HUES64 (cell line): ENCODE data around the gene AGPAT2.

Source experiments
- H3K27ac ChIP-seq: 2 replicates; pipeline ENCODE4 v1.7.0; 2013; ENCODE audit warnings: low read depth, low read length, inconsistent platforms
- H3K27me3 ChIP-seq: 2 replicates; pipeline ENCODE4 v1.6.1; 2013; ENCODE audit warnings: mild to moderate bottlenecking, low read length; ENCODE audit not compliant: insufficient read depth
- H3K36me3 ChIP-seq: 2 replicates; pipeline ENCODE4 v1.6.1; 2013; ENCODE audit warnings: mild to moderate bottlenecking, low read length; ENCODE audit not compliant: insufficient read depth
- H3K4me1 ChIP-seq: 2 replicates; pipeline ENCODE4 v1.6.1; 2013; ENCODE audit warnings: mild to moderate bottlenecking, low read length, moderate library complexity; ENCODE audit not compliant: insufficient read depth
- H3K4me3 ChIP-seq: 2 replicates; pipeline ENCODE4 v1.5.1; 2013; ENCODE audit warnings: mild to moderate bottlenecking, low read length, moderate library complexity
- H3K9ac ChIP-seq: 2 replicates; pipeline ENCODE4 v1.6.1; 2013; ENCODE audit warnings: mild to moderate bottlenecking, low read depth, low read length
- H3K9me3 ChIP-seq: 2 replicates; pipeline ENCODE4 v1.6.1; 2013; ENCODE audit warnings: low read depth, low read length; ENCODE audit not compliant: insufficient read depth
- WGBS: fragments of 150-250, 120-280 bp; methylation state at CpG from one replicate; pipeline ENCODE4 v1.1.7; 2013; ENCODE audit warnings: missing lambda C conversion rate; 5-methylcytosine and 5-hydroxymethylcytosine counted together

Gene AGPAT2

DNA sequence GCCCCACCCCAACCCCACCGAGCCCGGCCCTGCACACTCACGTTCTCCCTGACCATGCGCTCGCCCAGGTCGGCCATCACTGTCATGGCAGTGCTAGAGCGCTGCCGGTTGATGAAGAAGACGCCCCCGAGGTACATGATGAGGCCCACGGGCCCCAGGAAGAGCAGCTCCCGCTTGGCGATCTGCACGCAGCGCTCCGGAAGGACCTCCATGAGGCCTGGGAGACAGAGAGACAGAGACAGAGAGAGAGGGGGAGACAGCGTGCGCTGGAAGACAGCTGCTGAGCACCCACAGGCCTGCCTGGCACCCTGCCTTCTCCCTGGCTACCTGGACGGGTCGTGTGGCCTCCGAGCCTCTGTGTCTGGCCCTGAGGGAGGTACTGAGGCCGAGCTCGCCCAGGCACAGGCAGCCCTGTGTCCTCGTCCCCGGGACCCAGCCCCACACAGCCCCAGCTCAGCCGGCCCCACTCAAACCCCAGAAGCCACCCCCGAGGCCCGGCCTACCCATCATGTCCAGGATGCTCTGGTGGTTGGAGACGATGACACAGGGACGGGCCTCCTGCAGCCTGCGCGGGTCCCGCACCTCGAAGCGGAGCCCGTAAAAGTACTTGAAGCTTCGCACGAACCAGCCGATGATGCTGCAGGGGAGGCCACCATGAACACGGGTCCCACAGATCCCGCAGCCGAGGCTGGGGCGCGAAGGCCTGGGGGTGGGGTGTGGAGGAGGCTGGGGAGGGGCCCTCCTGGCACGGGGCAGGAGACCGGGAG, 10.2 kb downstream of the AGPAT2 start:
- 92% methylated on average over 45 of the region's 46 CpGs for WGBS
- H3K27me3 ChIP-seq, result no peaks in the 10 kb centered on the region

DNA sequence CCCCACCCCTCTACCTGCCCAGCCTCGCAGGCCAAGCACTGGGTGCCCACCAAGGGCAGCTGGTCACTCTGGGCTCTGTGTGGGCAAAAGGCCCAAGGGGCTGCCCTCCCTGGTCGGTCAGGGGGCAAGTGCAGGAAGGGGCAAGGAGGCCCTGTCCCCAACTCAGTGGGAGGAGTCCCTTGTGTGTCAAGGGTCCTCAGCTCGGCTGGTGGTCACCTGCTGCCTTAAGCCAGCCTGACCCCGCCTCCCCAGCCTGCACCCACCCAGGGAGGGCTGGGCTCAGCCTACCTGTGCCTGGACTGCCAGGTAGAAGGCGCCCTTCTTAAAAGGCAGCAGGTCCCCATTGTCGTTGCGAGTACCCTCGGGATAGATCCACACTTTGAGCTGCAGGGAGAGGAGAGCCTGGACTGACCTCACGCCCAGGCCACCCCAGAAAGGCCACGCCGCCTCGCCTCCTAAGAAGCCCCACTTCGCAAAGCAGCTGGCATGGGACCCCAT, 10.9 kb downstream of the AGPAT2 start:
- Histone ChIP-seq H3K36me3 (0 out of 2 replicates have a peak, but pooled peaks cover 3% of the 10 kb centered on the region), H3K27ac (no peak overlapping the region), H3K9ac (no peak overlapping the region), H3K9me3 (no peaks in the 10 kb centered on the region), H3K4me3 (no peak overlapping the region), H3K4me1 (no peaks in the 10 kb centered on the region), H3K27me3 (no peaks in the 10 kb centered on the region)
- WGBS, result 90% methylated on average over 13 of the region's 13 CpGs

More for the DNA sequence above, 10.2 kb downstream of the AGPAT2 start:
- Histone ChIP-seq H3K4me1 (no peaks in the 10 kb centered on the region), H3K9ac (no peak overlapping the region), H3K27ac (no peak overlapping the region), H3K4me3 (no peak overlapping the region), H3K9me3 (no peaks in the 10 kb centered on the region), H3K36me3 (0 out of 2 replicates have a peak, but pooled peaks cover 3% of the 10 kb centered on the region)

DNA sequence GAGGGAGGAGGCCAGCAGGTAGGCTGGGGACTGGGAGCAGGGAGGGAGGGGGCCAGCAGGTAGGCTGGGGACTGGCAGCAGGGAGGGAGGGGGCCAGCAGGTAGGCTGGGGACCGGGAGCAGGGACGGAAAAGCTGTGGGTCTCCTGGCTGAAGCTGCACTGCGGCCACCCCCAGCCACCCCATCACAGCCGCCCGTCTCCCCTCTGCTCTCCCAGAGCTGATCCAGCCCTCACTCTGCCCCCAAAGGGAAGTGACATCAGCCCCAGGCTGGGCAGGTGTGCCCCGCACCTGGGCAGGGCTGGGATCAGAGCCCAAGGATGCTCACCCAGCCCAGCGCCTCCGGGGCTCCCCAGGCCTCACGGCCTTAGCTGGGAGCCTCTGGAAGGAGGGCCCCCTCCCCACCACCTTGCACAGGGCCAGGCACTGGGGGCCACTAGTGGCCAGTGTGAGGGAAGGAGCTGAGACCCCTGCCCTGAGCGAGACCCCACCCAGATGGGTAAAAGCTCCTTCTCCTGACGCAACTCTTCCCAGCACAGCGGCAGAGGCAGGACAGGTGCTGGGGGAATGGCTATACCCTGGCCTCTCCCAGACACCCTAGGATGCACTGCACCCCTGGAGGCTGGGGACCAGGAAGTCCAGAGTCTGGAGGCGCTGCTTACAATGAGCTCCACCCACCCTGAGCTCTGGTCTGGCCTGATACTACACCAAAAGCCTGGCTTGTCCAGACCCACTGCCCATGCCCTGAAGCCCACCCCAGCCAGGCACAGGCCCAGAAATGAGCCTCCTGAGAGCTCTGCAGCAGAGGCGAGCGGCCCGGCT, 11.6 kb downstream of the AGPAT2 start:
- WGBS, result 88% methylated on average over 16 of the region's 16 CpGs
- Histone ChIP-seq H3K9ac (no peak overlapping the region), H3K36me3 (0 out of 2 replicates have a peak, but pooled peaks cover 3% of the 10 kb centered on the region)

DNA sequence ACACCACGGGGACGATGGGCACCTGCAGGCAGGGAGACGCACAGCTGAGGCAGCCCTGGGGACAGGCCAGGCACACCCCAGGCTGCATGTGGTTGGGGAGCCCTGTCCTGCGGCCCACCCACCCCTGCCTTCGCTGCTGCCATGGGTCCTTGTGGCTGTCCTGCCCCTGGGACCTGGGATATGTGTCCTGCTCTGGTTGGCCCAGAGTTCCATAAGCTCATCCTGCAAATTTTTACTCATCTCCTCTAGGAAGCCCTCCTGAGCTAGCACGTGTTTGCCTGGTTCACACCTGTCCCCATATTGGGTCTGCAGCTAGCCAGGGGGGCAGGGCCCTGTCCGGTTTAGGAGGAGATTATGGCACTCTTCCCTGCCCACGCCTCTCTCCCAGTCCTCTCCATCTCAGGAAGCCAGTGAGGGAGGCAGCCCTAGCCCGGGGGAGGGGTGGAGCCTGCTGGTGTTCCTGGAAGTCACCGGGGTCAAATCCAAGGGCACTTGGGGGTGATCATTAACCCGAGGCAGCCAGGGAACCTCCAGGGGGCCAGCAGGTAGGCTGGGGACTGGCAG, 12.4 kb downstream of the AGPAT2 start:
- no peak overlapping the region for H3K27ac ChIP-seq
- no peak overlapping the region for H3K9ac ChIP-seq
- 79% methylated on average over 10 of the region's 11 CpGs for WGBS
- H3K36me3 ChIP-seq, result 0 out of 2 replicates have a peak, but pooled peaks cover 3% of the 10 kb centered on the region
- H3K9me3 ChIP-seq, result no peaks in the 10 kb centered on the region
- no peaks in the 10 kb centered on the region for H3K4me1 ChIP-seq
- no peaks in the 10 kb centered on the region for H3K27me3 ChIP-seq
- no peak overlapping the region for H3K4me3 ChIP-seq

More for the DNA sequence above, 11.6 kb downstream of the AGPAT2 start:
- H3K4me3 ChIP-seq, result no peak overlapping the region
- no peaks in the 10 kb centered on the region for H3K9me3 ChIP-seq
- H3K4me1 ChIP-seq, result no peaks in the 10 kb centered on the region
- no peak overlapping the region for H3K27ac ChIP-seq
- no peaks in the 10 kb centered on the region for H3K27me3 ChIP-seq

DNA sequence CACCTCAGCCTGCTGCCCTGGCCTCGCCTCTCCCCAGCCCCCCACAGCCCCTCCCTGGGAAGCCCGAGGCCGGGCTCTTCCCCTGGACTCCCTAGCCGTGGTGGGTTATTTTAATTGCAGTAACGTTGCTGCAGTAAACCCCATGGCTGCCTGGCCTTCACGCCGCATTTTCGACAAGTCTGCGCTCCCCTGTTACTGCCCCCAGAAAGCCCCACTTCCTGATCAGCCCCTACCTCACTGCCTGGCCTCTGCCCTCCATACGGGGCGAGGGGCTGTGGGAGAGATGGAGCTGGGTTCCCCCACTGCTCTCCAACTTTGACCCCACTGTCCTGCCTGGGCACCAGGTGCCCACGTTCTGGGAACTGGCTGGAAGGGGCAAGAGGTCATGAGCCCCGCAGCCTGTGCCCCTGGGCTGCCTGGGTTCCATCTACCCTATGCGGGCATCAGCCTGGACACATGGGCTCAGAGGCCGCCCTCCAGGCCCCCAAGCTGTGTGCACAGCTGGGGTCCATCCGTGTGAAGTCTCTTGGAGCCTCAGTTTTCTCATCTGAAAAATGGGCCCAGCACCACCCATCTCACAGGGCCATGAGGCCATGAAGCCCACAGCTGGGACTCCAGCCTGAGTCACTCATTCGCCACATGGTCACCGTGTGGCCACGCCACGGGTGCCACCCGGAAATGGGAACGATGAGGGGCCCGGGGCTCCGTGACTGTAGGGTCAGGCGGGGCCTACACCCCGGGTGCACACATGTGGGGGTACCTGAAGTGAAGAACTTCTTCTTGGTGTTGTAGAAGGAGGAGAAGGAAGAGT, 13.1 kb downstream of the AGPAT2 start:
- Histone ChIP-seq H3K4me1 (no peaks in the 10 kb centered on the region), H3K36me3 (0 out of 2 replicates have a peak, but pooled peaks cover 3% of the 10 kb centered on the region)
- WGBS, result 89% methylated on average over 26 of the region's 26 CpGs

DNA sequence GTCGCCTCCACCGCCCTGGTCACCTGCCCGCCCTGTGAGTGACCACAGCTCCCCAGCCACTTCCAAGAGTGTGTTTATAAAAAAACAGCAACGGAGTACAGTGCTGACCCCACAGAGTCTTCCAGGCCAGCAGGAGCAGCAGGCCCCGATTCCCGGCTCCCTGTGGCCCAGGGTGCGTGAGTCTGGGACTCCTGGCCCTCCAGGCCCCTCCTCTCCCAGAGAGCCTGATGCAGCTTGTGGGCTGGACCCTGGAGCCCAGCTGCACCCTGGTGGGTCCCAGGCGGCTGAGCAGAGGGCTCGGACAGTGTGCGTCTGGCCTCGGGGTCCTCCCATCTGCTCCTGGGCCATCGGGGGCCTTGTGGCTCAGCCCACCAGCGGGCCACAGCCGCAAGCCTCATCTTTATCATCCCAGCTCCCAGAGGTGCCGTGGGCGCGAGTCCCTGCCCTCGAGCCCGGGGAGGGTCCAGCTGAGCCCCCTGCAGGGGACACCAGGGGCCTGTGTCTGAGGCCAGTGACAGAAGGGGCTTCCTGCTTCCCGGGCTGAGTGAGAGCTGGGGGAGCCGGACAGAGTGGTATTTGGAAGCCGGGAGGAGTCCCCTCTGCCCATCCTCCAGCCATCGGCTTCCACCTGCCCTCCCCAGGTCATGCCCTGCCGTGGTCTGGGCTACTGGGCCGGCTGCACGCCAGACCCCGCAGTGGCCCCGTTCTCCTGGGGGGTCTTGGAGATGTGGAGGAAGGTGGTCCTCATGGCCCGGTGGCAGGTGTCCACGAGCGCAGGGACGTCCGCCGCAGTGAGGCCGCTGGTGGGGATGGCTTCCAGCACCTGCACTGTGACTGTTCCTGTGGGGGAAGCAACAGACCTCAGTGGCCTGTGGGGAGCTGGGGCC, 13.9 kb downstream of the AGPAT2 start:
- Histone ChIP-seq H3K27ac (no peak overlapping the region), H3K36me3 (0 out of 2 replicates have a peak, but pooled peaks cover 3% of the 10 kb centered on the region)
- WGBS, result 94% methylated on average over 35 of the region's 35 CpGs

More for the DNA sequence above, 13.1 kb downstream of the AGPAT2 start:
- H3K9ac ChIP-seq, result no peak overlapping the region
- H3K27ac ChIP-seq, result no peak overlapping the region
- H3K9me3 ChIP-seq, result no peaks in the 10 kb centered on the region
- H3K27me3 ChIP-seq, result no peaks in the 10 kb centered on the region
- no peak overlapping the region for H3K4me3 ChIP-seq

DNA sequence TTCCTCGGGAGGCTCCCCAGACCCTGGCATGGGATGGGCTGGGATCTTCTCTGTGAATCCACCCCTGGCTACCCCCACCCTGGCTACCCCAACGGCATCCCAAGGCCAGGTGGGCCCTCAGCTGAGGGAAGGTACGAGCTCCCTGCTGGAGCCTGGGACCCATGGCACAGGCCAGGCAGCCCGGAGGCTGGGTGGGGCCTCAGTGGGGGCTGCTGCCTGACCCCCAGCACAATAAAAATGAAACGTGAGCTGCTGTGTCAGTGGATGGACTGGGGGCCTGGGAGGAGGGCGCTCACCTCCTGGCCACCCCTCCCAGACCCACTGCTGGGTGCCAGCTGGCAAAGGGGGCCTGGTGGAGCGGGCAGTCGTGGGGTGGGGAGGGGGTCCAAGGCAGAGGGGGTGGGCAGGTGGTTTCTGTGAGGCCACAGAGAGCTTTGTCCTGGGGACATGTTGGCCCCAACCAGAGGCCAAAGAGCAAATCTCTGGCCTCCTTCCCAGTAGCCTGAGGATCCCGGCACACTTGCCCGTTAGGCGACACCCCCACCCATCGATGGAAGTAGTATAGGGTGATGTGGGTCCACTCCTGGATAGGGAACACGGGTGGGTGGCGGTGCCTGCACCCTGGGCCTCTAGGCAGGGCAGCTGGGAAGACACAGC, 14.7 kb downstream of the AGPAT2 start:
- Histone ChIP-seq H3K4me1 (no peaks in the 10 kb centered on the region), H3K27me3 (no peaks in the 10 kb centered on the region), H3K9ac (no peak overlapping the region), H3K27ac (no peak overlapping the region), H3K4me3 (no peak overlapping the region), H3K9me3 (no peaks in the 10 kb centered on the region), H3K36me3 (0 out of 2 replicates have a peak, but pooled peaks cover 3% of the 10 kb centered on the region)
- 92% methylated on average over 14 of the region's 14 CpGs for WGBS

More for the DNA sequence above, 13.9 kb downstream of the AGPAT2 start:
- no peaks in the 10 kb centered on the region for H3K4me1 ChIP-seq
- H3K9me3 ChIP-seq, result no peaks in the 10 kb centered on the region
- H3K27me3 ChIP-seq, result no peaks in the 10 kb centered on the region
- no peak overlapping the region for H3K4me3 ChIP-seq
- no peak overlapping the region for H3K9ac ChIP-seq

DNA sequence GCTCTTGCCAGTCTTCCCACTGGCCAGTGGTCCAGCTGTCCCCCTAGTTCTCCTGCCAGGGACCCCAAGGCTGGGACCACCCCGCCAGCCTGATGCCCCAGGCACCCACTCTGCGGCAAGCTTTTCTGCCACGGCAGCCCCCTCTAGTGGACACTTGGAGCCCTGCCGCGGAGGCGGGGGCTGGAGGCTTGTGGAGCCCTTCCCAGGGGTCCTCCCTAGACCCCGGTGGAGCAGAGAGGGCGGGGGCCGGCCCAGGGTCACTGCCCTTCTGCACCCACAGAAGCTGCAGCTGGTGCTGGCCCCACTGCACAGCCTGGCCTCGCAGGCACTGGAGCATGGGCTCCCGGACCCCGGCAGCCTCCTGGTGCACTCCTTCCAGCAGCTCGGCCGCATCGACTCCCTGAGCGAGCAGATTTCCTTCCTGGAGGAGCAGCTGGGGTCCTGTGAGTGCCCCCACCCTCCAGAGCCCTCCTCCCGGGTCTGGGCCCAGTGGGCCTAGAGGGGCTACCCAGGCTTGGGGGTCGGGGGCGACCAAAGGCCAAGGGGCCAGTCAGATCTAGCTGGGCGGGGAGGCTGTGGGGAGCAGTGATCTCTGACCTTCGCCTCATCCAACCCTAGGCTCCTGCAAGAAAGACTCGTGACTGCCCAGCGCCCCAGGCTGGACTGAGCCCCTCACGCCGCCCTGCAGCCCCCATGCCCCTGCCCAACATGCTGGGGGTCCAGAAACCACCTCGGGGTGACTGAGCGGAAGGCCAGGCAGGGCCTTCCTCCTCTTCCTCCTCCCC, 15.4 kb downstream of the AGPAT2 start:
- no peak overlapping the region for H3K27ac ChIP-seq
- H3K36me3 ChIP-seq, result 0 out of 2 replicates have a peak, but pooled peaks cover 3% of the 10 kb centered on the region
- no peak overlapping the region for H3K9ac ChIP-seq
- H3K4me1 ChIP-seq, result no peaks in the 10 kb centered on the region
- no peak overlapping the region for H3K4me3 ChIP-seq
- 70% methylated on average over 27 of the region's 27 CpGs for WGBS
- no peaks in the 10 kb centered on the region for H3K27me3 ChIP-seq
- no peaks in the 10 kb centered on the region for H3K9me3 ChIP-seq

DNA sequence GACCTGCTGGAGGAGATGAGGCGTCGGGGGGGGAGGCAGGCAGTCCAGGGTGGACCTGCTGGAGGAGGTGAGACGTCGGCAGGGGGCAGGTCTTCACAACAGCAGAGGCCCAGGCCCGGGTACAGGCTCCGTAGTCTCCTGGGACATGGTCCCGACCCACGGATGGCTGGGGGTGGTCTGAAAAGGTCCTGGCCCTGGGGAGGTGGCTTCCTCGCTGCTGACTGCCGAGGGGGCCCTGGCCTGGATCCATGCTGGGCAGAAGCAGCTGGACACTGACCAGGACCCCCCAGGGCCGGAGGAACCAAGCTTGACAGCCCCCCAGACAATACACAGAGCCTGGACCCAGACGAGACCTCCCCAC, 16.0 kb downstream of the AGPAT2 start:
- WGBS, result 81% methylated on average over 12 of the region's 12 CpGs
- no peaks in the 10 kb centered on the region for H3K27me3 ChIP-seq
- H3K9ac ChIP-seq, result no peak overlapping the region
- H3K36me3 ChIP-seq, result 0 out of 2 replicates have a peak, but pooled peaks cover 3% of the 10 kb centered on the region
- no peaks in the 10 kb centered on the region for H3K4me1 ChIP-seq
- no peak overlapping the region for H3K4me3 ChIP-seq
- no peak overlapping the region for H3K27ac ChIP-seq
- H3K9me3 ChIP-seq, result no peaks in the 10 kb centered on the region
